Endodermal cell (in vitro differentiated cells): ENCODE data around the gene C4orf17. TPM values are rescaled to one million over a fixed set of nuclear protein-coding genes. Genes with fewer than 3 reads are reported as not detected.

Source experiments
- DNase-seq: peaks from one replicate; pipeline ENCODE4 v3.0.0-alpha.2; 2017
- H3K27ac ChIP-seq: 2 replicates; pipeline ENCODE4 v1.5.1; 2013; ENCODE audit warnings: mild to moderate bottlenecking, low read depth, low read length, moderate library complexity
- H3K27me3 ChIP-seq: 2 replicates; pipeline ENCODE4 v1.6.1; 2013; ENCODE audit warnings: mild to moderate bottlenecking, low read length, moderate library complexity; ENCODE audit not compliant: insufficient read depth, control insufficient read depth, poor library complexity, severe bottlenecking
- H3K36me3 ChIP-seq: 2 replicates; pipeline ENCODE4 v1.7.0; 2013; ENCODE audit warnings: mild to moderate bottlenecking, low read length, moderate library complexity; ENCODE audit not compliant: control insufficient read depth, insufficient read depth
- H3K4me1 ChIP-seq: one replicate; pipeline ENCODE4 v1.7.0; 2013; ENCODE audit warnings: low read length; ENCODE audit not compliant: control insufficient read depth, insufficient read depth
- H3K4me3 ChIP-seq: 2 replicates; pipeline ENCODE4 v1.5.1; 2013; ENCODE audit warnings: mild to moderate bottlenecking, low read length, moderate library complexity
- H3K9ac ChIP-seq: 2 replicates; pipeline ENCODE4 v1.6.1; 2013; ENCODE audit warnings: mild to moderate bottlenecking, low read length, moderate library complexity; ENCODE audit not compliant: poor library complexity, severe bottlenecking; ENCODE audit errors: extremely low read depth
- H3K9me3 ChIP-seq: 2 replicates; pipeline ENCODE4 v1.6.1; 2013; ENCODE audit warnings: mild to moderate bottlenecking, low read length, moderate library complexity; ENCODE audit not compliant: control insufficient read depth
- H3K27ac Mint-ChIP-seq: 2 replicates; pipeline ENCODE4 v1.8.0; 2020; ENCODE audit warnings: mixed read lengths
- H3K27me3 Mint-ChIP-seq: 2 replicates; pipeline ENCODE4 v1.8.0; 2021; ENCODE audit warnings: mild to moderate bottlenecking, mixed read lengths; ENCODE audit not compliant: insufficient read depth
- H3K36me3 Mint-ChIP-seq: 2 replicates; pipeline ENCODE4 v1.8.0; 2020; ENCODE audit warnings: low read depth, mixed read lengths
- H3K4me1 Mint-ChIP-seq: 2 replicates; pipeline ENCODE4 v1.8.0; 2020; ENCODE audit warnings: mixed read lengths
- H3K4me3 Mint-ChIP-seq: 2 replicates; pipeline ENCODE4 v1.8.0; 2020; ENCODE audit warnings: mild to moderate bottlenecking, moderate library complexity, mixed read lengths
- H3K9me3 Mint-ChIP-seq: 2 replicates; pipeline ENCODE4 v1.8.0; 2020; ENCODE audit warnings: mild to moderate bottlenecking, mixed read lengths
- WGBS, 2 experiments: methylation state at CpG; one replicate each; pipeline versions ENCODE4 v1.1.5 to v1.1.7; 2013; ENCODE audit warnings: missing lambda C conversion rate in 2 of 2, mixed read lengths in 1 of 2; ENCODE audit not compliant: insufficient coverage in 1 of 2, insufficient read length in 1 of 2; 5-methylcytosine and 5-hydroxymethylcytosine counted together
- total RNA-seq, 2 donors: library from RNA; stranded (reverse); fragmentation: NEBNext Ultra II Directional in 1 of 2; extraction: Animal tissue kit (Norgen Biotek cat#: 25700) in 1 of 2; gene quantifications; 2 replicates in 1 of 2; 3 replicates in 1 of 2; pipeline ENCODE4 v1.2.1, GENCODE V29; 2021
- TF ChIP-seq, protein P1 (sequence below): fragments of 200-600 bp; sonication (generic); conservative IDR thresholded peaks from 2 replicates; pipeline ENCODE4 v1.5.0; 2021; ENCODE audit warnings: antibody characterized with exemption, mild to moderate bottlenecking

C4orf17 gene
- total RNA-seq, 2 donors from 2014 or later: not detected

DNA sequence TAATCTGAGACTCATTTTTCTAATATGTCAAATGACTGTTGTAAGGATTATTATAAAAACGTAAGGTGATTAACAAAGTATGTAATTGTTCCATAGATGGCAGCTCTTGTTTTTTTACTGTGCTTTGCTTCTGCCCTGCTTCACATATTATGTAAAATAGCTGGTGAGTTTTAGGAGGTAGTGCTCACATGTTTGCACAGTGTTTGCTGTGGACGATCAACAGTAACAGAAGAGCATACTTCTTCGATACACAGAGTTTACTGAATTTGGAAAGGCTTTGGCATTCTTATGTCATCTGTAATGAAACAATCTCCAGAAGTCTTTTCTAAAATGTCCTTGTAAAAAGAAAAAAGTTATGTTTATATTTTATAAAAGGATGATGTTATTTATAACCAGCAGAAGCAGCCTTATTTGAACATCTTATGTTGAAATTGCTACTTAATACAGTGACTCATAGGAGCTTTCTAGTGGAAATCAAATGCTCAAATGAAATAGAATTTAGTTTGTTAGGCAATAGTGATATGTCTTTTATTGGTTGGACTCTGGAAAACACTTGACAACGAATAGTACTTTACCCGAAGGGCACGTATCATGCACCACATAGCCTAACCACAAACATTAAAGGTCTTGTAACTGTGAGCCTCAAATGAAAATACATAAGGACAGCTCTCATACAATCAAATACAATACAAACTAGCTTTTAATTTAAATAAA is 61.9 kb downstream of the C4orf17 start:
- TF ChIP-seq, protein P1, sequence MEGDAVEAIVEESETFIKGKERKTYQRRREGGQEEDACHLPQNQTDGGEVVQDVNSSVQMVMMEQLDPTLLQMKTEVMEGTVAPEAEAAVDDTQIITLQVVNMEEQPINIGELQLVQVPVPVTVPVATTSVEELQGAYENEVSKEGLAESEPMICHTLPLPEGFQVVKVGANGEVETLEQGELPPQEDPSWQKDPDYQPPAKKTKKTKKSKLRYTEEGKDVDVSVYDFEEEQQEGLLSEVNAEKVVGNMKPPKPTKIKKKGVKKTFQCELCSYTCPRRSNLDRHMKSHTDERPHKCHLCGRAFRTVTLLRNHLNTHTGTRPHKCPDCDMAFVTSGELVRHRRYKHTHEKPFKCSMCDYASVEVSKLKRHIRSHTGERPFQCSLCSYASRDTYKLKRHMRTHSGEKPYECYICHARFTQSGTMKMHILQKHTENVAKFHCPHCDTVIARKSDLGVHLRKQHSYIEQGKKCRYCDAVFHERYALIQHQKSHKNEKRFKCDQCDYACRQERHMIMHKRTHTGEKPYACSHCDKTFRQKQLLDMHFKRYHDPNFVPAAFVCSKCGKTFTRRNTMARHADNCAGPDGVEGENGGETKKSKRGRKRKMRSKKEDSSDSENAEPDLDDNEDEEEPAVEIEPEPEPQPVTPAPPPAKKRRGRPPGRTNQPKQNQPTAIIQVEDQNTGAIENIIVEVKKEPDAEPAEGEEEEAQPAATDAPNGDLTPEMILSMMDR: no peak
- Histone ChIP-seq H3K9me3 (no peaks in the 10 kb centered on the region), H3K27me3 (no peaks in the 10 kb centered on the region), H3K36me3 (no peaks in the 10 kb centered on the region), H3K4me1 (no peaks in the 10 kb centered on the region), H3K27ac (no peak overlapping the region), H3K4me3 (no peak overlapping the region), H3K9ac (no peak overlapping the region)
- Mint-ChIP-seq H3K4me3 (no peak overlapping the region), H3K36me3 (no peaks in the 10 kb centered on the region), H3K4me1 (peaks cover 5% of the 10 kb centered on the region), H3K9me3 (no peaks in the 10 kb centered on the region), H3K27me3 (no peaks in the 10 kb centered on the region), H3K27ac (no peak overlapping the region)
- DNase-seq: no peak
- WGBS, 2 experiments: 81 to 93% methylated on average over 4 to 6 of the region's 6 CpGs

DNA sequence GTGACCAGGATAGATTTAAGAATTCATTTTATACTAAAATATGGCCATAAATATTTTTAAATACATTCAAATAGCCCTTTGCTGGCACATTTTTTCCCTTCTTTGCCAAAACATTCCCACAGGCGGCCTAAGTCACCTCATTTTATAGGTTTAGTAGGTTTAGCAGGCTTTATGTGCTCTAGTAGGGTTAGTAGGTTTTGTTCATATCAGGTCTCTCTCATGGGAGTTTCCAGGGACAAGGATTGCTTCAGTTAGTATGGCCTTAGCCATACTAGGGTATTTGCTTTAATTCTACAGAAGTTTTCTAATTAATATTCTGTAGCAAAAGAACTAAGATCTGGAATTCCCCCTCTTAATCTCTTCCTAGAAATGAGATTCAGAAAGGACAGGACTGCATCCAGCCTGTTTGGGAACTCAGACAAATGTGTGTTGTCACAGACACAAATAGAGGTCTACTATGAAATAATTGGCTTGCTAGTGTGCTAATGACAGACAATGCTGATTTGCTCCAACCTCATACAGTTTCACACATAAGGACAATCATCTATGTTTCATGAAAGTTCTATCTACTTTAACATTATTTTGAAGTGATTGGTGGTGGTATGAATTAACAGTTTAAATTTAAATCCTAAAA is 63.0 kb downstream of the C4orf17 start:
- Mint-ChIP-seq H3K36me3 (no peaks in the 10 kb centered on the region), H3K4me3 (no peak overlapping the region), H3K4me1 (peaks cover 5% of the 10 kb centered on the region), H3K27ac (no peak overlapping the region), H3K9me3 (no peaks in the 10 kb centered on the region), H3K27me3 (no peaks in the 10 kb centered on the region)
- TF ChIP-seq, protein P1: no peak
- no peak for DNase-seq
- no peak overlapping the region for H3K4me3 ChIP-seq
- H3K9ac ChIP-seq: no peak overlapping the region
- H3K9me3 ChIP-seq: no peaks in the 10 kb centered on the region
- H3K36me3 ChIP-seq: no peaks in the 10 kb centered on the region
- H3K27ac ChIP-seq: no peak overlapping the region
- H3K4me1 ChIP-seq: no peaks in the 10 kb centered on the region
- H3K27me3 ChIP-seq: no peaks in the 10 kb centered on the region
- 100% methylated on average over 1 of the region's 1 CpG; no CpG with 5 or more reads in 1 of the 2 experiments for WGBS, 2 experiments

DNA sequence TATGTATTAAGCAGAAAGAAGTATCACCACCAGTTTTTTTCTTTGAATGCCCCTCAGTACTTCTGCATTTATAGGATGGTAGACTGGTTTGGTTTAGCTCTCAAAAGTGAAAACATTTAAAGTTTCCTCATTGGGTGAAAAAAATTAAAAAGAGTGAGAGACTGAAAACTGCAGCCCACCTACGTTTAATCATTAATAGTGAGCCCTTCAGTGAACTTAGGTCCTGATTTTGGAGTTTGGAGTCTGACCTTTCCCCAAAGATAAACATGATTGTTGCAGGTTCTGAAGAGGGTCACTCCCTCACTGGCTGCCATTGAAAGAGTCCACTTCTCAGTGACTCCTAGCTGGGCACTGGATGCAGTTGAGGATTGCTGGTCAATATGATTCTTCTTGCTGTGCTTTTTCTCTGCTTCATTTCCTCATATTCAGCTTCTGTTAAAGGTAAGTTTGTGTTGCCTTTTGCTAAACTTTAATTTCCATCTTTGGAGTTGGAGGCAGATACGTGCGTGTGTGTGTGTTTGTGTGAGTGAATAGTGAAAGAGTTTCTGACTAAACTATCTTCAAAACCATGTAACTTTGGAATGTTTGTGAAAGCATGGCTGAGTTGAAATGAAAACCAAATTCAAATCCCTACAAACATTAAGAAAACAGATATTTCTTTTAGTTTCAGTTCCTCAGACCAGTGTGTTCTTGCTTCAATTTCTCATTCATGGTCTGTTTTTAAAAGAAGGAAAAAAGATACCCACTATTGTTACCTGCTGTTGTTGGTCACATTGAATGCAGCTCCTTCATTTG is 63.9 kb downstream of the C4orf17 start, which contains the start of gene MTTP:
MTTP (plus strand) TSS at position 295 of the 795 bp plus-strand sequence; CDS start at position 381, 86 bp downstream.
- DNase-seq: no peak
- Histone ChIP-seq H3K27ac (peak within 1 kb of the TSS; percentile 55), H3K9ac (no peak within 1 kb of the TSS), H3K9me3 (no peaks in the 10 kb centered on the region), H3K4me1 (no peaks in the 10 kb centered on the region), H3K36me3 (no peaks in the 10 kb centered on the region), H3K27me3 (no peaks in the 10 kb centered on the region), H3K4me3 (no peak within 1 kb of the TSS)
- TF ChIP-seq, protein P1: no peak
- H3K27me3 Mint-ChIP-seq: no peaks in the 10 kb centered on the region
- no peak within 1 kb of the TSS for H3K4me3 Mint-ChIP-seq
- WGBS, 2 experiments: 88 to 90% methylated on average over 1 to 3 of the region's 3 CpGs
- peak within 1 kb of the TSS; percentile 9 for H3K27ac Mint-ChIP-seq
- no peaks in the 10 kb centered on the region for H3K36me3 Mint-ChIP-seq
- H3K9me3 Mint-ChIP-seq: no peaks in the 10 kb centered on the region
- H3K4me1 Mint-ChIP-seq: peaks cover 5% of the 10 kb centered on the region
